Measurements from ENCODE around the gene AMOT. TPM values are rescaled to one million over a fixed set of nuclear protein-coding genes. Genes with fewer than 3 reads are reported as not detected.

AMOT gene
- total RNA-seq, 3 donors from 2014 or later: 18.1 to 26.2 (median 19.3) TPM

GRCh38 chrX:112761242-112762207 lies 79.1 kb downstream of the AMOT start:
- TF ChIP-seq, protein P1, sequence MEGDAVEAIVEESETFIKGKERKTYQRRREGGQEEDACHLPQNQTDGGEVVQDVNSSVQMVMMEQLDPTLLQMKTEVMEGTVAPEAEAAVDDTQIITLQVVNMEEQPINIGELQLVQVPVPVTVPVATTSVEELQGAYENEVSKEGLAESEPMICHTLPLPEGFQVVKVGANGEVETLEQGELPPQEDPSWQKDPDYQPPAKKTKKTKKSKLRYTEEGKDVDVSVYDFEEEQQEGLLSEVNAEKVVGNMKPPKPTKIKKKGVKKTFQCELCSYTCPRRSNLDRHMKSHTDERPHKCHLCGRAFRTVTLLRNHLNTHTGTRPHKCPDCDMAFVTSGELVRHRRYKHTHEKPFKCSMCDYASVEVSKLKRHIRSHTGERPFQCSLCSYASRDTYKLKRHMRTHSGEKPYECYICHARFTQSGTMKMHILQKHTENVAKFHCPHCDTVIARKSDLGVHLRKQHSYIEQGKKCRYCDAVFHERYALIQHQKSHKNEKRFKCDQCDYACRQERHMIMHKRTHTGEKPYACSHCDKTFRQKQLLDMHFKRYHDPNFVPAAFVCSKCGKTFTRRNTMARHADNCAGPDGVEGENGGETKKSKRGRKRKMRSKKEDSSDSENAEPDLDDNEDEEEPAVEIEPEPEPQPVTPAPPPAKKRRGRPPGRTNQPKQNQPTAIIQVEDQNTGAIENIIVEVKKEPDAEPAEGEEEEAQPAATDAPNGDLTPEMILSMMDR (IDR thresholded peaks at IDR 0.05): no peak
- DNase-seq (no peak), ATAC-seq (peak; percentile 32)
- Histone ChIP-seq H3K36me3 (ENCODE audit: low read depth) (no peaks in the 10 kb centered on the region), H3K4me3 (no peak overlapping the region), H3K9me3 (no peaks in the 10 kb centered on the region), H3K4me1 (ENCODE audit: low read depth) (no peaks in the 10 kb centered on the region)
- intact Hi-C loops (cut with DNase I, micrococcal nuclease): no loop called here

DNA sequence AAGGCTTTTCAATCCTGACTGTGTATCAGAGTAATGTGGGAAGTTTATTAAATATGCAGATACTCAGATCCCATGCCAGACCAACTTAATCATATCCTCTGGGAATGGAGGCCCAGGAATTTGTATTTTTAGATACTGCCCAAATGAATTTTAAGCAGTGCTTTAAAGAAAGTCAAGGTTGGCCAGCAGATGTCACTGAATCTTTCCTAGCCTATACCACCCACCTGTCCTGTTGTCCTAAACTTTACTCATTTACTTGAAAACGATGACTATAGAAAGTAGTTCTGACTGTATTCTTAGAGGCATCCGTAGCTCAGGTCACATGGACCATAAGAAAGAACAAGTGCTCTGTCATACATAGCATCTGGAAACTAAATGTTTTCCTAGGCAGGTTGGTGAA lies 79.9 kb downstream of the AMOT start:
- ATAC-seq (no peak), DNase-seq (no peak)
- no peaks in the 10 kb centered on the region for H3K4me1 ChIP-seq (ENCODE audit: low read depth)
- H3K36me3 ChIP-seq (ENCODE audit: low read depth): no peaks in the 10 kb centered on the region
- TF ChIP-seq, protein P1 (IDR thresholded peaks at IDR 0.05): no peak
- H3K9me3 ChIP-seq: no peaks in the 10 kb centered on the region
- intact Hi-C loops (cut with DNase I, micrococcal nuclease): no loop called here
- no peak overlapping the region for H3K4me3 ChIP-seq

- ATAC-seq (no peak), DNase-seq (no peak)
- intact Hi-C loops (cut with DNase I, micrococcal nuclease): no loop called here
- Histone ChIP-seq H3K36me3 (ENCODE audit: low read depth) (no peaks in the 10 kb centered on the region), H3K4me3 (no peak overlapping the region), H3K4me1 (ENCODE audit: low read depth) (no peaks in the 10 kb centered on the region), H3K9me3 (no peaks in the 10 kb centered on the region)
- TF ChIP-seq, protein P1 (IDR thresholded peaks at IDR 0.05): no peak
Observed at GRCh38 chrX:112759966-112760365, 80.7 kb downstream of the AMOT start.

GRCh38 chrX:112759512-112759911 lies 81.1 kb downstream of the AMOT start:
- H3K4me1 ChIP-seq (ENCODE audit: low read depth): no peaks in the 10 kb centered on the region
- no peak for ATAC-seq
- TF ChIP-seq, protein P1 (IDR thresholded peaks at IDR 0.05): no peak
- H3K36me3 ChIP-seq (ENCODE audit: low read depth): no peaks in the 10 kb centered on the region
- no peaks in the 10 kb centered on the region for H3K9me3 ChIP-seq
- no peak overlapping the region for H3K4me3 ChIP-seq
- no peak for DNase-seq
- intact Hi-C loops (cut with DNase I, micrococcal nuclease): no loop called here

- TF ChIP-seq, protein P1 (IDR thresholded peaks at IDR 0.05): no peak
- ATAC-seq: no peak
- no peaks in the 10 kb centered on the region for H3K9me3 ChIP-seq
- intact Hi-C loops (cut with DNase I, micrococcal nuclease): no loop called here
- DNase-seq: no peak
- H3K4me3 ChIP-seq: no peak overlapping the region
- H3K36me3 ChIP-seq (ENCODE audit: low read depth): no peaks in the 10 kb centered on the region
- no peaks in the 10 kb centered on the region for H3K4me1 ChIP-seq (ENCODE audit: low read depth)
Observed at GRCh38 chrX:112757946-112758345, 82.7 kb downstream of the AMOT start.

Data from mucosa of descending colon (tissue), 3 donors.